Nephron progenitor cell (in vitro differentiated cells): ENCODE measurements around the gene TTYH3.

Experiments used
- DNase-seq: peaks from one replicate; pipeline ENCODE4 v3.0.0; 2021
- H3K27ac Mint-ChIP-seq: 2 replicates; pipeline ENCODE4 v1.8.0; 2021; ENCODE audit warnings: mild to moderate bottlenecking, moderate library complexity, mixed read lengths
- H3K27me3 Mint-ChIP-seq: 2 replicates; pipeline ENCODE4 v1.8.0; 2021; ENCODE audit warnings: mild to moderate bottlenecking, low read depth, mixed read lengths; ENCODE audit not compliant: poor library complexity
- H3K36me3 Mint-ChIP-seq: 2 replicates; pipeline ENCODE4 v1.8.0; 2021; ENCODE audit warnings: low read depth, mixed read lengths
- H3K4me1 Mint-ChIP-seq: 2 replicates; pipeline ENCODE4 v1.8.0; 2021; ENCODE audit warnings: mixed read lengths
- H3K4me3 Mint-ChIP-seq: 2 replicates; pipeline ENCODE4 v1.8.0; 2021; ENCODE audit warnings: mild to moderate bottlenecking, moderate library complexity, mixed read lengths
- H3K9me3 Mint-ChIP-seq: 2 replicates; pipeline ENCODE4 v1.8.0; 2021; ENCODE audit warnings: mild to moderate bottlenecking, moderate library complexity, mixed read lengths
- CTCF ChIP-seq: fragments of 200-600 bp; sonication (generic); IDR thresholded peaks from 2 replicates; pipeline ENCODE4 v1.5.0; 2021; ENCODE audit warnings: antibody characterized with exemption

TTYH3 gene

GRCh38 chr7:2631946-2632732, at the start of gene TTYH3:
Gene TTYH3 (plus strand): TSS chr7:2631986. CDS start chr7:2632156, 170 bp downstream.
- H3K4me3 Mint-ChIP-seq = peak within 1 kb of the TSS; percentile 95
- H3K9me3 Mint-ChIP-seq = peaks cover 4% of the 10 kb centered on the region
- no peak for TF ChIP-seq CTCF
- H3K36me3 Mint-ChIP-seq = no peaks in the 10 kb centered on the region
- peaks cover 4% of the 10 kb centered on the region for H3K27me3 Mint-ChIP-seq
- peaks cover 46% of the 10 kb centered on the region for H3K4me1 Mint-ChIP-seq
- peak within 1 kb of the TSS; percentile 93 for H3K27ac Mint-ChIP-seq
- DNase-seq = no peak

GRCh38 chr7:2582006-2582735, 49.6 kb upstream of the TTYH3 start:
- no peak for DNase-seq
- Mint-ChIP-seq H3K27me3 (peaks cover 4% of the 10 kb centered on the region), H3K4me3 (no peak overlapping the region), H3K4me1 (peaks cover 43% of the 10 kb centered on the region), H3K9me3 (no peaks in the 10 kb centered on the region), H3K36me3 (peaks cover 11% of the 10 kb centered on the region), H3K27ac (no peak overlapping the region)
- TF ChIP-seq CTCF = no peak

- DNase-seq = no peak
- Mint-ChIP-seq H3K27me3 (peaks cover 4% of the 10 kb centered on the region), H3K4me1 (peaks cover 48% of the 10 kb centered on the region), H3K9me3 (no peaks in the 10 kb centered on the region), H3K27ac (no peak overlapping the region), H3K4me3 (no peak overlapping the region), H3K36me3 (peaks cover 9% of the 10 kb centered on the region)
- no peak for TF ChIP-seq CTCF
These were observed 47.8 kb upstream of the TTYH3 start for GRCh38 chr7:2583798-2584580.

GRCh38 chr7:2585446-2585845, 46.3 kb upstream of the TTYH3 start:
- no peaks in the 10 kb centered on the region for H3K9me3 Mint-ChIP-seq
- TF ChIP-seq CTCF = no peak
- DNase-seq = no peak
- H3K36me3 Mint-ChIP-seq = peaks cover 11% of the 10 kb centered on the region
- peaks cover 42% of the 10 kb centered on the region for H3K4me1 Mint-ChIP-seq
- H3K4me3 Mint-ChIP-seq = no peak overlapping the region
- H3K27me3 Mint-ChIP-seq = peaks cover 6% of the 10 kb centered on the region
- no peak overlapping the region for H3K27ac Mint-ChIP-seq

GRCh38 chr7:2586326-2587020, 45.3 kb upstream of the TTYH3 start:
- Mint-ChIP-seq H3K4me1 (peaks cover 39% of the 10 kb centered on the region), H3K4me3 (no peak overlapping the region), H3K9me3 (no peaks in the 10 kb centered on the region), H3K27me3 (peaks cover 4% of the 10 kb centered on the region), H3K36me3 (peaks cover 15% of the 10 kb centered on the region), H3K27ac (peak overlapping the region; percentile 95)
- DNase-seq = no peak
- TF ChIP-seq CTCF = no peak
